ENCODE data around the gene HNRNPA2B1.

DNA sequence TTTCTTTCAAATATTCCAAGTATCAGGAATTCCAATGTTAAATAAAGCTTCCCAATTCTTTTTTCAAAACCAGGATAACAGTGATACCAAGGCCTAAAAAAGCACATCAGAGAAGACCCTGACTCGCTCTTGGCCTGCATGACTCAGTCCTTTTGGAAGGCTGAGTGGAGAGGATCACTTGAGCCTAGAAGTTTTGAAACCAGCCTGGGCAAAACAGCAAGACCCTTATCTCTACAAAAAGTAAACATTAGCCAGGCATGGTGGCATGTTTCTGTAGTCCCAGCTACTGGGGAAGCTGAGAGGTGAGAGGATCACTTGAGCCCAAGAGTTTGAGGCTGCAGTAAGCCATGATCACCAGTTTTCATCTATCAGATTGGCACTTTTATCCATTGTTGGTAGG is 29.9 kb downstream of the HNRNPA2B1 start:
- TF ChIP-seq POLR2AphosphoS5 (IDR thresholded peaks at IDR 0.05), result no peak
- TF ChIP-seq, protein P1, sequence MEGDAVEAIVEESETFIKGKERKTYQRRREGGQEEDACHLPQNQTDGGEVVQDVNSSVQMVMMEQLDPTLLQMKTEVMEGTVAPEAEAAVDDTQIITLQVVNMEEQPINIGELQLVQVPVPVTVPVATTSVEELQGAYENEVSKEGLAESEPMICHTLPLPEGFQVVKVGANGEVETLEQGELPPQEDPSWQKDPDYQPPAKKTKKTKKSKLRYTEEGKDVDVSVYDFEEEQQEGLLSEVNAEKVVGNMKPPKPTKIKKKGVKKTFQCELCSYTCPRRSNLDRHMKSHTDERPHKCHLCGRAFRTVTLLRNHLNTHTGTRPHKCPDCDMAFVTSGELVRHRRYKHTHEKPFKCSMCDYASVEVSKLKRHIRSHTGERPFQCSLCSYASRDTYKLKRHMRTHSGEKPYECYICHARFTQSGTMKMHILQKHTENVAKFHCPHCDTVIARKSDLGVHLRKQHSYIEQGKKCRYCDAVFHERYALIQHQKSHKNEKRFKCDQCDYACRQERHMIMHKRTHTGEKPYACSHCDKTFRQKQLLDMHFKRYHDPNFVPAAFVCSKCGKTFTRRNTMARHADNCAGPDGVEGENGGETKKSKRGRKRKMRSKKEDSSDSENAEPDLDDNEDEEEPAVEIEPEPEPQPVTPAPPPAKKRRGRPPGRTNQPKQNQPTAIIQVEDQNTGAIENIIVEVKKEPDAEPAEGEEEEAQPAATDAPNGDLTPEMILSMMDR (IDR thresholded peaks at IDR 0.05), result no peak

Data from prostate gland (tissue), 2 donors.